Neural progenitor cell (in vitro differentiated cells): ENCODE data around the gene WDFY2.

ENCODE experiments used
- EZH2 ChIP-seq: fragments of 200-600 bp; sonication (generic); IDR thresholded peaks from 2 replicates; pipeline ENCODE4 v1.6.1; 2017; ENCODE audit warnings: antibody characterized with exemption, mild to moderate bottlenecking, moderate library complexity
- TF ChIP-seq, protein P1 (sequence below): fragments of 200-600 bp; sonication (generic); IDR thresholded peaks from 2 replicates; pipeline ENCODE4 v1.5.1; 2017; ENCODE audit warnings: antibody characterized with exemption, mild to moderate bottlenecking

GRCh38 chr13:51795419-51795818, 211.2 kb downstream of the WDFY2 start:
- TF ChIP-seq, protein P1, sequence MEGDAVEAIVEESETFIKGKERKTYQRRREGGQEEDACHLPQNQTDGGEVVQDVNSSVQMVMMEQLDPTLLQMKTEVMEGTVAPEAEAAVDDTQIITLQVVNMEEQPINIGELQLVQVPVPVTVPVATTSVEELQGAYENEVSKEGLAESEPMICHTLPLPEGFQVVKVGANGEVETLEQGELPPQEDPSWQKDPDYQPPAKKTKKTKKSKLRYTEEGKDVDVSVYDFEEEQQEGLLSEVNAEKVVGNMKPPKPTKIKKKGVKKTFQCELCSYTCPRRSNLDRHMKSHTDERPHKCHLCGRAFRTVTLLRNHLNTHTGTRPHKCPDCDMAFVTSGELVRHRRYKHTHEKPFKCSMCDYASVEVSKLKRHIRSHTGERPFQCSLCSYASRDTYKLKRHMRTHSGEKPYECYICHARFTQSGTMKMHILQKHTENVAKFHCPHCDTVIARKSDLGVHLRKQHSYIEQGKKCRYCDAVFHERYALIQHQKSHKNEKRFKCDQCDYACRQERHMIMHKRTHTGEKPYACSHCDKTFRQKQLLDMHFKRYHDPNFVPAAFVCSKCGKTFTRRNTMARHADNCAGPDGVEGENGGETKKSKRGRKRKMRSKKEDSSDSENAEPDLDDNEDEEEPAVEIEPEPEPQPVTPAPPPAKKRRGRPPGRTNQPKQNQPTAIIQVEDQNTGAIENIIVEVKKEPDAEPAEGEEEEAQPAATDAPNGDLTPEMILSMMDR, result no peak
- no peak for TF ChIP-seq EZH2
